ENCODE measurements around the gene CCNG1.
"Not testable (repeated sequence)": the region's sequence is repeated elsewhere in the genome, so short reads cannot be mapped to it uniquely, and the experiment has no call there.

The CCNG1 gene

GRCh38 chr5:163432544-163432943 is 4.9 kb upstream of the CCNG1 start:
- Mint-ChIP-seq H3K4me1 (peaks cover 16% of the 10 kb centered on the region), H3K27ac (no peak overlapping the region), H3K9me3 (no peaks in the 10 kb centered on the region), H3K36me3 (no peaks in the 10 kb centered on the region), H3K27me3 (no peaks in the 10 kb centered on the region), H3K4me3 (no peak overlapping the region)

DNA sequence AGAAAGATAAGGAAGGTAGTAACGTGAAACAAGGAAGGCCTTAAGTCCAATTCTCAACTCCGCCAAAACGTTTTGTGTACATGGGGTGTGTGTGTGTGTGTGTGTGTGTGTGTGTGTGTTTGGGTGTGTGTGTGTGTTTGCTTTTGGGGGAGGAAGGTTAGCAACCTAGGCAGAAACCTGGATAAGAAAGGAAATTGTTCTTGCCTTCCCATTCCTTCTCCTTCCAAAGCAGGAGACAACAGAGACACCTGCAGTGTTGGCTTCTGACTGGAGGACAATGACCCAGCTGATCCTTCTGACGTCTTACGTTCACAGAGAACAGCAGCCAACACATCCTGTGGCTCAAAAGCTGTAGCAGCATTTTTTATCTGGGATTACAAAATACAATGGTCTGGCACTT is 4.1 kb upstream of the CCNG1 start:
- H3K27me3 Mint-ChIP-seq: no peaks in the 10 kb centered on the region
- H3K9me3 Mint-ChIP-seq: no peaks in the 10 kb centered on the region
- no peak overlapping the region for H3K4me3 Mint-ChIP-seq
- H3K36me3 Mint-ChIP-seq: no peaks in the 10 kb centered on the region
- H3K27ac Mint-ChIP-seq: no peak overlapping the region
- H3K4me1 Mint-ChIP-seq: peaks cover 21% of the 10 kb centered on the region

GRCh38 chr5:163434401-163434866 is 3.0 kb upstream of the CCNG1 start:
- no peaks in the 10 kb centered on the region for H3K27me3 Mint-ChIP-seq
- no peaks in the 10 kb centered on the region for H3K9me3 Mint-ChIP-seq
- no peaks in the 10 kb centered on the region for H3K36me3 Mint-ChIP-seq
- H3K4me3 Mint-ChIP-seq: no peak overlapping the region
- peaks cover 32% of the 10 kb centered on the region for H3K4me1 Mint-ChIP-seq
- H3K27ac Mint-ChIP-seq: no peak overlapping the region

DNA sequence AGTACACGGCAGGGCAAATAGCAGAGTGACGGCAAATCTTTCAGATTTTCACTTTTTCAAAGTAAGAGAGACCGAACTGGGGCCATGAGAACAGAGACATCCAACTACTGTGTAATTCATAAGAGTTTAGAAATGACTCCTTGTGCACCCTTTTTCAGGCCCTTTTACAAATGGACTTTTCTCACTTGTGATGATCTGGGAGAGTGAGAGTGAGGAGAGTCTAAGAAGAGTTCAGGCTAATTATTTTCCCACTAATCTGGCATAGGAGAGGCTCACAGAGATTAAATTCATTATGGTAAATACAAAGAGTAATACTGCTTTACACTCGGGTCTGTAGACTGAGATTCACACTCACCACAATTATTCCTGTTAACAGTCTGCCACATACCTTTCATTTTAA is 880 bp upstream of the CCNG1 start:
- peaks cover 51% of the 10 kb centered on the region for H3K4me1 Mint-ChIP-seq
- peak overlapping the region; percentile 94 for H3K27ac Mint-ChIP-seq
- H3K36me3 Mint-ChIP-seq: peaks cover 3% of the 10 kb centered on the region
- H3K4me3 Mint-ChIP-seq: peak overlapping the region; percentile 92
- no peaks in the 10 kb centered on the region for H3K9me3 Mint-ChIP-seq
- no peaks in the 10 kb centered on the region for H3K27me3 Mint-ChIP-seq

GRCh38 chr5:163437011-163437308 is 435 bp upstream of the CCNG1 start:
- peak overlapping the region; percentile 94 for H3K27ac Mint-ChIP-seq
- peaks cover 52% of the 10 kb centered on the region for H3K4me1 Mint-ChIP-seq

DNA sequence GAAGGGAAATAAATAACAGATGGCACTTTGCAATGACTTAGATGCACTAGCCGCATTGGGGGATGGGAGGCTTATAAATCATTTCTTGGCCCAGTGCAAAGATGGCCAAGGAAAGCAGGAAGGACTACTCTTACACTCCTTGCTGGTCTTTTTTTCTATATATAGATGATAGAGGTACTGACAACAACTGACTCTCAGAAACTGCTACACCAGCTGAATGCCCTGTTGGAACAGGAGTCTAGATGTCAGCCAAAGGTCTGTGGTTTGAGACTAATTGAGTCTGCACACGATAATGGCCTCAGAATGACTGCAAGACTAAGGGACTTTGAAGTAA is 1.7 kb downstream of the CCNG1 start:
- H3K36me3 Mint-ChIP-seq: peaks cover 9% of the 10 kb centered on the region
- no peaks in the 10 kb centered on the region for H3K9me3 Mint-ChIP-seq
- peaks cover 57% of the 10 kb centered on the region for H3K4me1 Mint-ChIP-seq
- no peaks in the 10 kb centered on the region for H3K27me3 Mint-ChIP-seq
- H3K4me3 Mint-ChIP-seq: peak overlapping the region; percentile 92
- H3K27ac Mint-ChIP-seq: peak overlapping the region; percentile 46

More at GRCh38 chr5:163437011-163437308, 435 bp upstream of the CCNG1 start:
- H3K4me3 Mint-ChIP-seq: peak overlapping the region; percentile 92
- no peaks in the 10 kb centered on the region for H3K9me3 Mint-ChIP-seq
- H3K27me3 Mint-ChIP-seq: no peaks in the 10 kb centered on the region
- H3K36me3 Mint-ChIP-seq: peaks cover 4% of the 10 kb centered on the region

- H3K4me3 Mint-ChIP-seq: no peak overlapping the region
- H3K9me3 Mint-ChIP-seq: no peaks in the 10 kb centered on the region
- no peaks in the 10 kb centered on the region for H3K27me3 Mint-ChIP-seq
- H3K36me3 Mint-ChIP-seq: peaks cover 9% of the 10 kb centered on the region
- peaks cover 51% of the 10 kb centered on the region for H3K4me1 Mint-ChIP-seq
- H3K27ac Mint-ChIP-seq: peak overlapping the region; percentile 23
Observed at GRCh38 chr5:163440954-163441353, 3.6 kb downstream of the CCNG1 start.

GRCh38 chr5:163444526-163444925 is 7.1 kb downstream of the CCNG1 start:
- H3K9me3 Mint-ChIP-seq: no peaks in the 10 kb centered on the region
- H3K27me3 Mint-ChIP-seq: no peaks in the 10 kb centered on the region
- H3K36me3 Mint-ChIP-seq: peaks cover 20% of the 10 kb centered on the region
- H3K4me1 Mint-ChIP-seq: peaks cover 41% of the 10 kb centered on the region
- no peak overlapping the region for H3K4me3 Mint-ChIP-seq
- H3K27ac Mint-ChIP-seq: no peak overlapping the region

- Mint-ChIP-seq H3K4me3 (no peak overlapping the region), H3K9me3 (no peaks in the 10 kb centered on the region), H3K27ac (no peak overlapping the region), H3K4me1 (peaks cover 34% of the 10 kb centered on the region), H3K27me3 (no peaks in the 10 kb centered on the region), H3K36me3 (peaks cover 20% of the 10 kb centered on the region)
Observed at GRCh38 chr5:163445345-163445744, 8.0 kb downstream of the CCNG1 start.

GRCh38 chr5:163447191-163447590 is 9.8 kb downstream of the CCNG1 start:
- peaks cover 17% of the 10 kb centered on the region for H3K36me3 Mint-ChIP-seq
- H3K27ac Mint-ChIP-seq: no peak overlapping the region
- no peaks in the 10 kb centered on the region for H3K9me3 Mint-ChIP-seq
- peaks cover 21% of the 10 kb centered on the region for H3K4me1 Mint-ChIP-seq
- no peak overlapping the region for H3K4me3 Mint-ChIP-seq
- no peaks in the 10 kb centered on the region for H3K27me3 Mint-ChIP-seq

DNA sequence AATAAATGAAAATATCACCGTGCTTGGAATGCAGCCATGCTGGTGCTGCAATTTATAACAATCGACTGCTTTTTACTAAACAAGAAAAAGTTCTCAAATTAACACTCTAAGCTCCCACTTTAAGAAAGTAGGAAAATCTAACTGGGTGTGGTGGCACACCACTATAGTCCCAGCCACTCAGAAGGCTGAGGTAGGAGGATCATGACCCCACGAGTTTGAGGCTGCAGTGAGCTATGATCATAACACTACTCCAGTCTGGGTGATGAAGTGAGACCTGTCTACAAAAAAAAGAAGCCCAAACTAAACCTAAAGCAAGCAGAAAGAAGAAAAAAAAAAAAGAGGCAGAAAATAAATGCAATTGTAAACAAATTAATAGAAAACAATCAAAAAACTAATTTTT is 10.5 kb downstream of the CCNG1 start:
- Mint-ChIP-seq H3K36me3 (peaks cover 14% of the 10 kb centered on the region), H3K27me3 (no peaks in the 10 kb centered on the region), H3K27ac (no peak overlapping the region), H3K4me1 (peaks cover 18% of the 10 kb centered on the region), H3K4me3 (no peak overlapping the region), H3K9me3 (no peaks in the 10 kb centered on the region)

DNA sequence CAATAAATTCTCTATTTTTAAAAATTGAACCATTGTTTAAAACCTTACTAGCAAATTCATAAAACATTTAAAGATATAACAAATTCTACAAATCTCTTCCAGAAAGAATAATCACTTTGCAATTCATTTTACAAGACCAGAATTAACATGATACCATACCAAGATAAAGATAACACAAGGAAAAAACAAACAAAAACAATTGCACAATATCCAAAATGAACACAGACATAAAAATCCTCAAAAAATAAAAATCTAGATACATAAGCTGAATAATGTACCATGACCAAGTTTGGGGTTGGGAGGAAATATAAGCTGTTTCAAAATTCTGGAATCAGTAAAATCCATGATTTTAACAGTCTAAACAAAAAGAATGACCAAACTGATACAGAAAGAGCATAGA is 11.1 kb downstream of the CCNG1 start:
- Mint-ChIP-seq H3K4me3 (no peak overlapping the region), H3K9me3 (no peaks in the 10 kb centered on the region), H3K4me1 (peaks cover 18% of the 10 kb centered on the region), H3K36me3 (peaks cover 14% of the 10 kb centered on the region), H3K27me3 (no peaks in the 10 kb centered on the region), H3K27ac (no peak overlapping the region)

DNA sequence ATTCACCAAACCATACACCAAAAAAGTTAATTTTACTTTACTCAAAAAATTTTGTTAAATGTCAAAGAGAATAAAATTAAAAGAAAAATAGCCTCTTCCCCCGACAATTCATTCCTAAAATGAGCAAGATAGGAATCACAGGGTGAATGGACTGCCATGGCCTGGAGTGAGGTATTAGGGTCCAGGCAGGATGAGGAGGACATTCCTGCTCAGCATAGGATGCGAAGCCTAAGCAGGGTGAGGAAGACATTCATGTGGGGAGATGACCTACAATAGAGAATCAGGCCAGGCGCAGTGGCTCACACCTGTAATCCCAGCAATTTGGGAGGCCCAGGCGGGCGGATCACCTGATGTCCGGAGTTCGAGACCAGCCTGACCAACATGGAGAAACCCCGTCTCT is 14.1 kb downstream of the CCNG1 start:
- no peaks in the 10 kb centered on the region for H3K27me3 Mint-ChIP-seq
- H3K4me3 Mint-ChIP-seq: no peak overlapping the region
- H3K27ac Mint-ChIP-seq: no peak overlapping the region
- H3K9me3 Mint-ChIP-seq: no peaks in the 10 kb centered on the region
- peaks cover 26% of the 10 kb centered on the region for H3K36me3 Mint-ChIP-seq
- peaks cover 35% of the 10 kb centered on the region for H3K4me1 Mint-ChIP-seq

DNA sequence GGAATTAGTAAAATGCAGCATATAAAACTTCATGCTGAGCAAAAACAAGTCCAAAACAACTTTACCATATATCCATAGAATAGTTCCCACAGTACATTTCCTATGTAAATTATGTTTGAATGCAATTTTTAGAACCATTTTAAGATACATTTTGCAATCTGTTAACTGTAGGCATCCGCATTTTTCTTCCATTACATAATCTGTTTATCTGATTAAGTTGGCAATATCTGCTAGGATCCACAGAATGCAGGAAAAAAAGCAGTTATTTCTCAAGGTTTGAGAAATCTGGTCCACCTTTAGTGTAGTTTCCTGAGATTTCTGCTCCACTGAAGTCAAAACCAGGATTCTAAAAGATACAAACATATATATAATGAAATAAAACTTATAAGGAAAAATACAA is 16.3 kb downstream of the CCNG1 start:
- no peaks in the 10 kb centered on the region for H3K27me3 Mint-ChIP-seq
- no peaks in the 10 kb centered on the region for H3K9me3 Mint-ChIP-seq
- H3K36me3 Mint-ChIP-seq: peaks cover 15% of the 10 kb centered on the region
- peaks cover 34% of the 10 kb centered on the region for H3K4me1 Mint-ChIP-seq
- no peak overlapping the region for H3K4me3 Mint-ChIP-seq
- no peak overlapping the region for H3K27ac Mint-ChIP-seq

GRCh38 chr5:163455406-163455805 is 18.0 kb downstream of the CCNG1 start:
- H3K27ac Mint-ChIP-seq, H3K9me3 Mint-ChIP-seq, H3K4me3 Mint-ChIP-seq, H3K27me3 Mint-ChIP-seq: not testable (repeated sequence)
- Mint-ChIP-seq H3K4me1 (peaks cover 39% of the 10 kb centered on the region), H3K36me3 (peaks cover 15% of the 10 kb centered on the region)

GRCh38 chr5:163456029-163456589 is 18.7 kb downstream of the CCNG1 start:
- peaks cover 14% of the 10 kb centered on the region for H3K36me3 Mint-ChIP-seq
- H3K27ac Mint-ChIP-seq: no peak overlapping the region
- H3K4me1 Mint-ChIP-seq: peaks cover 44% of the 10 kb centered on the region
- no peaks in the 10 kb centered on the region for H3K9me3 Mint-ChIP-seq
- no peak overlapping the region for H3K4me3 Mint-ChIP-seq
- H3K27me3 Mint-ChIP-seq: no peaks in the 10 kb centered on the region

GRCh38 chr5:163456840-163457239 is 19.4 kb downstream of the CCNG1 start:
- Mint-ChIP-seq H3K27ac (peak overlapping the region; percentile 43), H3K36me3 (peaks cover 14% of the 10 kb centered on the region)

More at GRCh38 chr5:163456840-163457239, 19.4 kb downstream of the CCNG1 start:
- Mint-ChIP-seq H3K4me3 (peak overlapping the region; percentile 11), H3K4me1 (peaks cover 48% of the 10 kb centered on the region), H3K27me3 (no peaks in the 10 kb centered on the region), H3K9me3 (no peaks in the 10 kb centered on the region)

All from activated naive CD4-positive, alpha-beta T cell treated with anti-CD3 and anti-CD28 coated beads, Interleukin-2, amount 50 U/mL, for 24 hours (primary cell).